ENCODE measurements around the gene MAN1A1.

- TF ChIP-seq ELK4 (IDR thresholded peaks at IDR 0.05; ENCODE audit: borderline replicate concordance, low read depth, low read length) (no peak), PBX3 (CRISPR knock-in tag; IDR thresholded peaks at IDR 0.05) (no peak), CTCF (tag by site-specific recombination; IDR thresholded peaks at IDR 0.05) (no peak), ZNF654 (tag by site-specific recombination; IDR thresholded peaks at IDR 0.05; ENCODE audit: low read depth) (no peak), ZNF707 (tag by site-specific recombination; IDR thresholded peaks at IDR 0.05) (no peak), ZNF302 (tag by site-specific recombination; IDR thresholded peaks at IDR 0.05; ENCODE audit: low read depth) (no peak), ZSCAN18 (tag by site-specific recombination; IDR thresholded peaks at IDR 0.05) (no peak), ZNF157 (tag by site-specific recombination; IDR thresholded peaks at IDR 0.05) (no peak), ZFP3 (tag by site-specific recombination; IDR thresholded peaks at IDR 0.05; ENCODE audit: low read depth) (no peak), ZFP41 (tag by site-specific recombination; IDR thresholded peaks at IDR 0.05; ENCODE audit: borderline replicate concordance) (no peak)
These were observed 129.1 kb downstream of the MAN1A1 start for GRCh38 chr6:119220452-119220851.

All from HEK293 (cell line).